Endothelial cell of umbilical vein (primary cell): Measurements from ENCODE around the gene ZNF423. TPM values are rescaled to one million over a fixed set of nuclear protein-coding genes. Genes with fewer than 3 reads are reported as not detected.

ENCODE experiments used
- BruUV-seq: library from RNA; stranded (reverse); fragments of 400-500 nt; replicated peaks from 2 replicates; lab custom pipeline; 2021; lab: Mats Ljungman, UMichigan
- CTCF ChIA-PET: fragments of 300-600, 350-600 bp; sonication (Branson Sonifier 250); formaldehyde crosslinking; loops from one replicate; lab custom pipeline; 2021; ENCODE audit warnings: antibody characterized with exemption, inconsistent platforms; lab: Charles Lee
- POLR2A ChIA-PET: fragments of 300-600, 350-600 bp; sonication (Branson Sonifier 250); formaldehyde crosslinking; loops from one replicate; lab custom pipeline; 2021; ENCODE audit warnings: antibody characterized with exemption, inconsistent platforms; lab: Charles Lee
- DNase-seq: peaks from one replicate; pipeline ENCODE4 v3.0.0-alpha.2; 2011; ENCODE audit warnings: low read depth, low spot score
- FAIRE-seq: peaks from 2 replicates; lab custom pipeline; 2011; peaks lifted over from hg19 to GRCh38; lab: Jason Lieb, UNC
- H2AFZ ChIP-seq: 2 replicates; pipeline ENCODE4 v1.6.0; 2012; ENCODE audit warnings: low read depth, low read length, control low read depth, inconsistent platforms
- H3K27ac ChIP-seq: 2 replicates; pipeline ENCODE4 v1.5.1; 2011; ENCODE audit warnings: low read depth, mild to moderate bottlenecking, control low read depth, low read length, moderate library complexity; ENCODE audit not compliant: insufficient read depth
- H3K27me3 ChIP-seq, 2 experiments: 2 replicates each; pipeline versions ENCODE4 v1.6.0 to v1.6.1; 2011; ENCODE audit warnings: low read length in 2 of 2, mixed read lengths in 1 of 2; ENCODE audit not compliant: control insufficient read depth in 2 of 2, insufficient read depth in 2 of 2
- H3K36me3 ChIP-seq, 2 experiments: 2 replicates in 1 of 2; 3 replicates in 1 of 2; pipeline ENCODE4 v1.5.1; 2011; ENCODE audit warnings: low read length in 2 of 2, mild to moderate bottlenecking in 1 of 2, moderate library complexity in 1 of 2; ENCODE audit not compliant: control insufficient read depth in 2 of 2, insufficient read depth in 2 of 2; ENCODE audit errors: extremely low read depth in 1 of 2
- H3K4me1 ChIP-seq: 3 replicates; pipeline ENCODE4 v1.5.1; 2011; ENCODE audit warnings: mild to moderate bottlenecking, low read length; ENCODE audit not compliant: control insufficient read depth, insufficient read depth; ENCODE audit errors: extremely low read depth
- H3K4me2 ChIP-seq: 2 replicates; pipeline ENCODE4 v1.6.1; 2011; ENCODE audit warnings: low read length, control low read depth, mixed read lengths; ENCODE audit not compliant: insufficient read depth
- H3K4me3 ChIP-seq, 3 experiments: fragments of 200-600 bp in 1 of 3; sonication (generic), shearing (Covaris generic) in 1 of 3; replicated peaks in 1 of 3; 2 replicates each; pipeline ENCODE4 v1.5.1; 2011 to 2016; ENCODE audit warnings: control low read depth in 3 of 3, low read length in 3 of 3, mild to moderate bottlenecking in 2 of 3, inconsistent platforms in 1 of 3, low read depth in 1 of 3, moderate library complexity in 1 of 3; ENCODE audit not compliant: insufficient read depth in 1 of 3
- H3K79me2 ChIP-seq: 2 replicates; pipeline ENCODE4 v1.6.0; 2012; ENCODE audit warnings: low read length, inconsistent platforms; ENCODE audit not compliant: control insufficient read depth, insufficient read depth
- H3K9ac ChIP-seq: replicated peaks from 2 replicates; pipeline ENCODE3; 2011; ENCODE audit warnings: low read length, control low read depth; ENCODE audit not compliant: insufficient read depth; ENCODE audit errors: extremely low read depth
- H3K9me1 ChIP-seq: replicated peaks from 3 replicates; pipeline ENCODE4 v1.6.0; 2011; ENCODE audit warnings: mild to moderate bottlenecking, low read length; ENCODE audit not compliant: control insufficient read depth, insufficient read depth; ENCODE audit errors: extremely low read depth
- H3K9me3 ChIP-seq: replicated peaks from 2 replicates; pipeline ENCODE4 v1.5.1; 2012; ENCODE audit warnings: low read length, inconsistent platforms; ENCODE audit not compliant: control insufficient read depth, insufficient read depth
- H4K20me1 ChIP-seq: replicated peaks from 2 replicates; pipeline ENCODE3; 2011; ENCODE audit warnings: mild to moderate bottlenecking, low read length; ENCODE audit not compliant: control insufficient read depth, insufficient read depth; ENCODE audit errors: extremely low read depth
- EZH2 ChIP-seq: IDR thresholded peaks from 2 replicates; pipeline ENCODE4 v1.6.1; 2012; ENCODE audit warnings: borderline replicate concordance, low read depth, mild to moderate bottlenecking, moderate library complexity, low read length, inconsistent platforms; ENCODE audit not compliant: severe bottlenecking
- FOS ChIP-seq: IDR thresholded peaks from 2 replicates; pipeline ENCODE4 v1.6.1; 2011; ENCODE audit warnings: mild to moderate bottlenecking, low read length, moderate library complexity, borderline replicate concordance; ENCODE audit not compliant: insufficient read depth
- GATA2 ChIP-seq: IDR thresholded peaks from 2 replicates; pipeline ENCODE4 v1.7.0; 2011; ENCODE audit warnings: low read depth, mild to moderate bottlenecking, moderate library complexity, mixed read lengths, low read length; ENCODE audit not compliant: insufficient read length, insufficient read depth
- JUN ChIP-seq: IDR thresholded peaks from 2 replicates; pipeline ENCODE4 v1.6.1; 2011; ENCODE audit warnings: borderline replicate concordance, low read depth; ENCODE audit not compliant: insufficient read length, insufficient read depth
- POLR2A ChIP-seq: IDR thresholded peaks from 2 replicates; pipeline ENCODE4 v1.6.1; 2012; ENCODE audit warnings: low read depth, mild to moderate bottlenecking, control low read depth, low read length
- POLR2AphosphoS5 ChIP-seq: IDR thresholded peaks from 2 replicates; pipeline ENCODE4 v1.6.1; 2012; ENCODE audit warnings: low read depth, mild to moderate bottlenecking, control low read depth, low read length, moderate library complexity; ENCODE audit not compliant: insufficient read depth
- dilution Hi-C: fragments of 300-500 bp; cut with MboI; formaldehyde crosslinking; loops from one replicate; pipeline ENCODE4 v1.15.0; 2019; ENCODE audit warnings: low sequenced_read_pairs; ENCODE audit not compliant: extremely low pct_ligation_motif_present
- intact Hi-C: fragments of 100-400 bp; cut with micrococcal nuclease; formaldehyde crosslinking; loops from one replicate; pipeline ENCODE4 v1.10.0; 2022
- polyA plus RNA-seq, 4 experiments: library from polyadenylated mRNA; depleted of rRNA in 3 of 4; stranded (reverse) in 3 of 4; unstranded in 1 of 4; fragments of >200 nt; gene quantifications; 2 replicates each; pipeline versions ENCODE4 v1.2.1 to v1.2.3, GENCODE V29; 2011 to 2012; ENCODE audit warnings: missing spikeins in 1 of 4
- total RNA-seq: library from RNA; stranded (reverse); gene quantifications from 2 replicates; pipeline ENCODE4 v1.2.3, GENCODE V29; 2021
- TF ChIP-seq, protein P1 (sequence below), 2 donors: IDR thresholded peaks; 1 replicate in 1 of 2; 2 replicates in 1 of 2; pipeline ENCODE4 v1.5.1; 2011; ENCODE audit warnings: low read length in 2 of 2, mild to moderate bottlenecking in 2 of 2, moderate library complexity in 2 of 2, control low read depth in 1 of 2, inconsistent platforms in 1 of 2, low read depth in 1 of 2; ENCODE audit not compliant: insufficient read depth in 1 of 2; ENCODE audit errors: extremely low read depth in 1 of 2

ZNF423 gene
- total and polyA plus RNA-seq, 2 donors (not counting 3 experiments of a cell fraction or from before 2014, with no cell fraction given), result 2.2 to 8.1 TPM

DNA sequence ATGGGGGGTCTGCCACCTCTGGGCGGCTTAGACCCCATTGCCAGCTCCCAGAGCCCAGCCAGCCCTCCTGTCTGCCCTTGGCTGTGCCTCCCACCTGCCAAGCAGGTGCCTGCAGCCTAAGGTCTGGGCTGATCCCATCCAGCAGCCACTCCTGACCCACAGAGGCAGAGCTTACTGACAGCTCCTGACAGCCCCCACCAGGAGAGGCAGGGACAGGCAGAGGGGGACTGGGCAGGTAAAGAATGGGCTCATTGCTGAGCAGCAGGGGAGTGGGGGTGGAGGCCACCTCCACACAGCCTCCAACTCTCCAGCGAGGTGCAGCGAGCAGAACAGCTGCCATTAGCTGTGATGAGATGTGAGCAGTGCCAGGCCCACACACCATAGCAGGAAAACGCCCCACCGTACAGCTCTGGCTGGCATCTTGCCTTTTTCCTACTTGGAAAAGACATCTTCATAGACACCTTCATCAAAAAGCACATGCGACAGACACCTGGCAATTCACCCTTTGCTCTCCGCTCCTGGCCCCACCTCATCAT, 317.9 kb downstream of the ZNF423 start:
- Histone ChIP-seq H2AFZ (no peak overlapping the region), H3K27ac (no peak overlapping the region), H3K9me3 (no peaks in the 10 kb centered on the region), H3K4me2 (no peak overlapping the region), H3K36me3 (no peaks in the 10 kb centered on the region), H3K27me3 (no peaks in the 10 kb centered on the region), H4K20me1 (no peaks in the 10 kb centered on the region), H3K4me1 (no peaks in the 10 kb centered on the region), H3K9me1 (no peaks in the 10 kb centered on the region), H3K9ac (no peak overlapping the region), H3K4me3 (no peak overlapping the region), H3K79me2 (no peaks in the 10 kb centered on the region)
- ChIA-PET POLR2A (no interaction called here), CTCF (no interaction called here)
- no peak for DNase-seq
- dilution Hi-C loops (no loop called here), intact Hi-C loops (no loop called here)
- no TSS peak for BruUV-seq
- TF ChIP-seq, protein P1, sequence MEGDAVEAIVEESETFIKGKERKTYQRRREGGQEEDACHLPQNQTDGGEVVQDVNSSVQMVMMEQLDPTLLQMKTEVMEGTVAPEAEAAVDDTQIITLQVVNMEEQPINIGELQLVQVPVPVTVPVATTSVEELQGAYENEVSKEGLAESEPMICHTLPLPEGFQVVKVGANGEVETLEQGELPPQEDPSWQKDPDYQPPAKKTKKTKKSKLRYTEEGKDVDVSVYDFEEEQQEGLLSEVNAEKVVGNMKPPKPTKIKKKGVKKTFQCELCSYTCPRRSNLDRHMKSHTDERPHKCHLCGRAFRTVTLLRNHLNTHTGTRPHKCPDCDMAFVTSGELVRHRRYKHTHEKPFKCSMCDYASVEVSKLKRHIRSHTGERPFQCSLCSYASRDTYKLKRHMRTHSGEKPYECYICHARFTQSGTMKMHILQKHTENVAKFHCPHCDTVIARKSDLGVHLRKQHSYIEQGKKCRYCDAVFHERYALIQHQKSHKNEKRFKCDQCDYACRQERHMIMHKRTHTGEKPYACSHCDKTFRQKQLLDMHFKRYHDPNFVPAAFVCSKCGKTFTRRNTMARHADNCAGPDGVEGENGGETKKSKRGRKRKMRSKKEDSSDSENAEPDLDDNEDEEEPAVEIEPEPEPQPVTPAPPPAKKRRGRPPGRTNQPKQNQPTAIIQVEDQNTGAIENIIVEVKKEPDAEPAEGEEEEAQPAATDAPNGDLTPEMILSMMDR (IDR thresholded peaks at IDR 0.05; ENCODE audit: extremely low read depth in 1 of 2, insufficient read depth in 1 of 2, low read depth in 1 of 2, low read length in 2 of 2), result no peak
- no peak for TF ChIP-seq JUN
- no peak for TF ChIP-seq GATA2
- TF ChIP-seq FOS, result no peak
- TF ChIP-seq POLR2A, result no peak
- TF ChIP-seq POLR2AphosphoS5, result no peak
- no peak for TF ChIP-seq EZH2
- FAIRE-seq, result no peak
